AG08396 (cell line): ENCODE data around the gene HES4.
"Not testable (repeated sequence)": the region's sequence is repeated elsewhere in the genome, so short reads cannot be mapped to it uniquely, and the experiment has no call there.

Experiments used
- DNase-seq: peaks from one replicate; pipeline ENCODE4 v3.0.0; 2012; ENCODE audit warnings: low spot score, mixed read lengths

HES4 gene

DNA sequence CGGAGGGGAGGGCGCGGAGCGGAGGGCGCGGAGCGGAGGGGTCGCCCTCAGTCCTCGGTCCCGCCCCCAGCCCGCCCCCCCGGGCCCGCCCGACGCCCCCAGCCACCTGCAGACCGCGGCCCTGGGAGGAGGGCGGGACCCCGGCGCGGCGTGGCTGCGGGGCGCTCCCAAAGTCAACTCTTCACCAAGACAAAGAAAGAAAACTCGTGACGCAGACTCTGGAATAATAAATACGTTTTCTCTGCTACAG is 1.2 kb downstream of the HES4 start:
- DNase-seq, result no peak

DNA sequence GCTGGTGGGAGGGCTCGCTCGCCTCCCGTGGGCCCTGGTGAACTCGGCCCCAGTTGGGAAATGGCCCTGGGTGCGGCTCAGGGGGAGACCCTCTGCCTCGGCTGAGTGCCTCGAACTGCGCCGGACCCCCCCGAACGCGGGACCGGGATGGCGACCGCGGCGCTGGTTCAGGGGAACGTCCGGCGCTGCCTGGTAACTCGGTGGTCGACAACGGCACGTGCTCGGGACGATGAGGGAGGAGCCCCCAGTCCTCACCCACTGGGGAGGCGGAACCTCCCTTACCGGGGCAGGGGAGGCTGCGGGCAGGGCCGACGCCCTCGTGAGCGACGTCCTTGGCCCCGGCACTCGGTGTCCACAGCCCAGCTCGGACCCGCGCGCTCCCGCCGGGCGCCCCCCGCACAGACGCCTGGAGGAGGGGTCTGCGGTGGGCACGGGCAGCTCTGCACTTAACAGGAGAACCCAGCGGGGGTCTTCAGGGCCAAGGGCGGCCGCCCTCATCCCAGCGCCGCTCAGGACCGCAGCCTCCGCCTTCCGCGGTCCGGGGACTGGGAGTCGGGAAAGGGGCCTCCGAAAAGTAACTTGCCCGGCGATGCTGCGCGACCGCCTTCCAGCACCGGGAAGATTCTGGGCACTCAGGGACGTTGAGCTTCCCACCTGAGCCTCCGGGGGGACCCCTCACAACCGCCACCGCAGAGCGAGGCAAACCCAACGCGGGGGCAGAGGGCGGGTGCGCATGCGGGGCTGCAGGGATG is 1.7 kb downstream of the HES4 start:
- no peak for DNase-seq

DNA sequence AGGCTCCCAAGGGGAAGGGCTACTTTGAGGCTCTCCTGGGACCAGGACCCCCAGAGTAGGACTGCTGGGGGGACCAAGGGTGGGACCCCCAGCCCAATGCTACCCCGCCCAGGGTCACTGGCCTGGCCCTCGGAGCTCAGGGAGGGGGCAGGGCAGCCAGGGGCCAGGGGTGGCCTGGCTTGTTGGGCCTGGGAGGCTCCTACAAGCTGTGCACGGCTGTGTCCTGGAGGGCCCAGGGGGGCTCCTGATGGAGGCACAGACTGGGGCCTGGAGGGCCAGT is 2.2 kb downstream of the HES4 start:
- no peak for DNase-seq

DNA sequence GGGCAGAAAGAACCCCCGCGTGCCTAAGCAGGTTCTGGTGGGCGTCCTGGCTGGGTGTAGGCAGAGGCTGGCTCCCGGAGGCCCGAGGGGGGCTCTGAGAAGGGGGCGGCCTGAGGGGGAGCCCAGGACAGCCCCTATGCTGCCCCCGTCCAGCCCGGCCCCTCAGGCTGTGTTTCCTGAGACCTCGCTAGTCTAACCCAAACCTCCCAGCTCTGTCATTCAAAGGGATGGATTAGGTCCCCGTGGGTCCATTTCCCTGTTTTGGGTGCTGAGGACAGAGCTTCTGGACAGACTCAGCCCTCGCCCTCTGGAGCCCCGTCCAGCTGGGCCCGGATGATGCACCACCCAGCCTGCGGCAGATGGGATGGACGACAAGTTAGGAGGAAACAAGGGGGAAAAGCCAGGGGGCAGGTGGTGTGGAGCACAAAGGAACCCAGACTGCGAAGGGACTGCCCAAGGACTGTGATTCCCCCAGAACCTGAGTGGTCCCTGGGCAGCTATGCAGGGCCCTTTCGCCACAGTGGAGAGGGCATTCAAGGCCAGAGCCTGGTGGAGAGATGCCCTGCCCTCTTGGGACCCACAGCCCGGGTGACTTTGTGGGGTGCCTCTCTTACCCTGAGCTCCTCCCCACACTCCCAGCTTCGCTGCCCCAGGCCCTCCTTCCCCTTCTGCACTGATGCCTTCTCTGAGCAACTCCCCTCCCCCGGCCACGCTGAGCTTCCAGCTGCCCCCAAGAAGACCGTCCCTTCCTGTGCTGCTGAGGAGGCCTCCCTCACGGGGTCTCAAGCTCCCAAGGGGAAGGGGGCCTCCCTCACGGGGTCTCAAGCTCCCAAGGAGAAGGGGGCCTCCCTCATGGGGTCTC is 2.8 kb downstream of the HES4 start:
- peak; percentile 15 for DNase-seq

- DNase-seq, result peak; percentile 21
Observed at GRCh38 chr1:995665-996633, 3.9 kb downstream of the HES4 start.

DNA sequence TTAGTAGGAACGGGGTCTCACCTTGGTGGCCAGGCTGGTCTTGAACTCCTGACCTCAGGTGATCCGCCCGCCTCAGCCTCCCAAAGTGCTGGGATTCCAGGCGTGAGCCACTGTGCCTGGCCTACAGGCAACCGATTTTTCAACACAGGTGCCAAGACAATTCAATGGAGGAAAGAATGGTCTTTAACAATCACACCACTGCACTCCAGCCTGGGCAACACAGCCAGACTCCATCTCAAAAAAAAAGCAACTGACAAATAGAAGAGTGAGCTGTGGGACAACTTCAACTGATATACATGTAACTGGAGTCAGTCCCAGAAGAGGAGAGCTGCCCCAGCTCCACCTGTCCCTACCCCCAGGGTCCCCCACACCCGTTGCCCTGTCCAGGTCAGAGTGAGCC is 5.4 kb downstream of the HES4 start:
- DNase-seq, result not testable (repeated sequence)

GRCh38 chr1:993379-993995 is 6.4 kb downstream of the HES4 start:
- DNase-seq, result no peak

DNA sequence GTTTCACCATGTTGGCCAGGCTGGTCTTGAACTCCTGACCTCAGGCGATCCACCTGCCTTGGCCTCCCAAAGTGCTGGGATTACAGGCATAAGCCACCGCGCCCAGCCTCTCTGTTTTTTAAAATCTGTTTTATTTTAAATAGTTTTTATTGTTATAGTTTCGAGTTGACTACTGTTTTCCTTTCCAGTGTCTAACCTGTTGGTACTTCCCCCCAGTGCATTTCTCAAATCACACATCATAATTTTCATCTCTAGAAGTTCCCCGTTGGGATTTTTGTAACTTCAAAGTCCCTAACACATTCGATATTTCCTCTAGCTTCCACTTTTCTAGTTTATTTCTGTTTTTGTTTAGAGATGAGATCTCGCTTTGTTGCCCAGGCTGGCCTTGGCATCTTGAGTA is 7.5 kb downstream of the HES4 start:
- no peak for DNase-seq

- no peak for DNase-seq
Observed at GRCh38 chr1:991895-992294, 8.0 kb downstream of the HES4 start.

DNA sequence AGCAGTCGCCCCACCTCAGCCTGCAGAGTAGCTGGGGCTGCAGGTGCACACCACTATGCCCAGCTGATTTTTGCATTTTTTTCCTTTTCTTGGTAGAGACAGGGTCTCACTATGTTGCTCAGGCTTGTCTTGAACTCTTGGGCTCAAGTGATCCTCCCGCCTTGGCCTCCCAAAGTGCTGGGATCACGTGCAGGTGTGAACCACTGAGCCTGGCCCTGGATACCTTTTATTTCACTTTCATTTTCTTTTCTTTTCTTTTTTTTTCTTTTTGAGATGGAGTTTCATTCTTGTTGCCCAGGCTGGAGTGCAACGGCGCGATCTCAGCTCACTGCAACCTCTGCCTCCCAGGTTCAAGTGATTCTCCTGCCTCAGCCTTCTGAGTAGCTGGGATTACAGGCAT is 8.6 kb downstream of the HES4 start:
- DNase-seq, result not testable (repeated sequence)

GRCh38 chr1:988061-988460 is 11.8 kb downstream of the HES4 start:
- DNase-seq, result not testable (repeated sequence)

DNA sequence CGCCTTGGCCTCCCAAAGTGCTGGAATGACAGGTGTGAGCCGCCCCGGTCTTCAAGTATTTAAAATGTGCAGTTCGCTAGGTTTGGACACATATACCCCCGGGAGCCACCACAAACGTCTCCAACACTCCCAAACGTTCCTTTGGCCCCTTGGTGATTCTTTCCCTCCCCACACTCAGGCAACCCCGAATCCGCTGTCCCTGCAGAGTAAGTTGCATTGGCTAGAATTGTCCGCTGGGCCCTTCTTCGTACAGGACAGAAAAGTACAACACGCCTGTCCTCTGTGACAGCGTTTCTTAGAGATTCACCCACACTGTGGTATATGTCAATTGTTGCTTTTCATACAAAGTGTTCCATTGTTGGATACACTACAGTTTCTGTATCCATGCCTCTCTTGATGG is 14.8 kb downstream of the HES4 start:
- no peak for DNase-seq

DNA sequence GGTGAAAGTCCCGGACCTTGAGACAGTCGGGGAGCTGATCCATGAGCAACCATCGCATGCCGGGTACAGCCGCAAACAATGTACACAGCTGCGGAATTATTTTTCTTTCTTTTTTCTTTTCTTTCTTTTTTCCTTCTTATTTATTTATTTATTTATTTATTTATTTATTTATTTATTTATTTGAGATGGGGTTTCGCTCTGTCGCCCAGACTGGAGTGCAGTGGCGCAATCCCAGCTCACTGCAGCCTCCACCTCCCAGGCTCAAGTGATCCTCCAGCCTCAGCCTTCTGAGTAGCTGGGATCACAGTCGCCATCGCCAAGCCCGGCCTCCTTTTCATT is 15.5 kb downstream of the HES4 start:
- DNase-seq, result no peak

- DNase-seq, result peak; percentile 84
Observed at GRCh38 chr1:983798-984475, 16.0 kb downstream of the HES4 start.

DNA sequence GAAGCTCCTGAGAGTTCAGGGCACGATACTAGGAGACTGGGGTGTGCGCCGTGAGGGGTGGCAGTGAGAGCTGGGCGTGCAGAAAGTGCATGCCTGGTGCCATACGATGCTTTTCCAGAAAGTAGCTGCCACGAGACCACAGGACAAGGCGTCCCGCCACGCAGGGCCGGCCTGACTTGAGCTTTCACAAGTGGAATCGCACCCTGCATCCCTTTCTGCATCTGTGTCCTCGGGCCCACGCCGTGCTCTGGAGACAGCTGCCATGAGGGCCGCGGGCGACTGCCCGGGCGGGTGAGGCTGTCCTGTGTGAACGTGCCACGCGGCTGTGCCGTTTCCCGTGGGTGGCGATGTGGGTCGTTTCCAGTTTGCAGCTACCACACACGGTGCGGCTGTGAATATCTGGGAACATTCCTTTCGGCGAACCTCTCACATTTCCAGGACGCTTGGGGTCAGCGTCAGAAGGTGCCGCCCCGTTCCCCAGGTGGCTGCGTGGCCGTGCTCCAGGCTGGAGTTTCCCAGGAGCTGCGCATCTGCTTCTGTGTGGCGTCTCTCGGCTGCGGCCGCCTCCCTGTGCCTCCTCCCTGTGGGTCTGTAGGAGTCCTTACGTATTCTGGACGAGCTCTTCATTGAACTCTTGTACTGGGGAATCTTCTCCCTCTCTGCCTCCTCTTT is 17.0 kb downstream of the HES4 start:
- DNase-seq, result no peak

- DNase-seq, result no peak
Observed at GRCh38 chr1:981955-982558, 17.8 kb downstream of the HES4 start, which contains the start of gene PERM1. PERM1 (minus strand) TSS chr1:982093; CDS start chr1:981029, 1,064 bp downstream.

DNA sequence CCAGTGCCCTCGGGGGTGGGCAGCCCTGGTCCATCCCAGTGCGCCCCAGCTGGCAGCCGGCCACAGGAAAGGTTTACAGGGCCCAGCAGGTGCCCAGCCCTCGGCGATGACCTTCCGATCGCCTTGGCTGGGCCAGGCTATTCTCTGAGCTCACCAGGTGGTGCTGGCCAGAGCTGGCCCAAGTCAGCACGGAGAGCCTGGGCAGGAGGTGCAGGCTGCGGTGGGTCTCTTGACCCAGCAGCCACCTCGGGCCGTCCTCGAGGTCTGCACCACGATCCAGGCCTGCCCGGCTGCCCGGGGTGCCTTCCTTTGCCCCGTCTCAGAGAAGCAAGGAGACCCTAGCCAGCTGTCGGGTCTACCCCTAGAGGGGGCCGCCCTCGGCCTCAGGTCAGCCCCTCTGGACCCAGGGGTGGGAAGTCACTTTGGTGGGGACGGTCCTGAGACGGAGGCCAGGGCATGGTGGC is 18.4 kb downstream of the HES4 start:
- no peak for DNase-seq

- DNase-seq, result no peak
Observed at GRCh38 chr1:980602-981395, 19.1 kb downstream of the HES4 start.

- DNase-seq, result no peak
Observed at GRCh38 chr1:980137-980571, 19.7 kb downstream of the HES4 start.

DNA sequence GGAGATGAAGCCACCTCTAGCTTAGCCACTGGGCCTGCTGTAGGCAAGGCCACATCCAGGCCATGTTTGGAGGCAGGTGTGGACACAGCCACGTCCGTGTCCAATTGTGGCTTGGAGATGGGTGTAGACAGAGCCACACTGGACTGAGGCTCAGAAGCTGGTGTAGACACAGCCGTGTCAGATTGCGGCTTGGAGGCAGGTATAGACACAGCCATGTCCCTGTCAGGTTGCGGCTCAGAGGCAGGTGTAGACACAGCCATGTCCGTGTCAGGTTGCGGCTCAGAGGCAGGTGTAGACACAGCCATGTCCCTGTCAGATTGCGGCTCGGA is 20.2 kb downstream of the HES4 start:
- no peak for DNase-seq
